ENCODE measurements around the gene TDRD1. TPM values are rescaled to one million over a fixed set of nuclear protein-coding genes. Genes with fewer than 3 reads are reported as not detected.

Gene TDRD1
- total RNA-seq, 1 experiment from 2014 or later: 0.14 TPM

DNA sequence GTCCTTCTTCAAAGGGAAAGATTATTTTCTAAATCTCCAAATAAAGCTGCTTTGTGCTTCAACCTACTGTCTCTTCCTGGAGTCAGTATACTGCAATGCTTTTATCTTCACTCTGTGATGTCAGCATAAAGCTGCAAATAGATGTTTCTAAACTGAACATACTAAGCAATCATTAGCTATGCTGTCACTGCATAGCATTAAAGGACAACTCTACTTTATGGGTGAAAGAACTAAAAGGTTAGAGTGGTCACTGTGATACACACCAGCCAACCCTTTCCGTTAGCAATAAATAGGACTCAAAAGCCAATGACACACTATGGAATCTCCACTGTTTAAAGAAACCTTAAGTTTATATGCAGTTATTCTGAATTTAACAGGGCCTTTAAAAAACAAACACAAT, 6.9 kb upstream of the TDRD1 start:
- CTCF ChIA-PET: no interaction called here
- peaks cover 1% of the 10 kb centered on the region; the same call in 1 of the 2 replicates for H3K36me3 ChIP-seq (ENCODE audit: control insufficient read depth, insufficient read depth, low read length)
- Mint-ChIP-seq H3K36me3 (ENCODE audit: insufficient read depth, unreplicated experiment) (peaks cover 27% of the 10 kb centered on the region), H3K27ac (ENCODE audit: unreplicated experiment) (peak overlapping the region; percentile 100), H3K4me1 (ENCODE audit: low read depth, unreplicated experiment) (peaks cover 4% of the 10 kb centered on the region), H3K4me3 (ENCODE audit: unreplicated experiment) (peak overlapping the region; percentile 100), H3K9me3 (ENCODE audit: unreplicated experiment) (peaks cover 6% of the 10 kb centered on the region), H3K27me3 (ENCODE audit: insufficient read depth, unreplicated experiment) (no peaks in the 10 kb centered on the region)
- H3K4me3 ChIP-seq (ENCODE audit: low read depth, low read length): peak overlapping the region; percentile 79
- TF ChIP-seq, protein P1, sequence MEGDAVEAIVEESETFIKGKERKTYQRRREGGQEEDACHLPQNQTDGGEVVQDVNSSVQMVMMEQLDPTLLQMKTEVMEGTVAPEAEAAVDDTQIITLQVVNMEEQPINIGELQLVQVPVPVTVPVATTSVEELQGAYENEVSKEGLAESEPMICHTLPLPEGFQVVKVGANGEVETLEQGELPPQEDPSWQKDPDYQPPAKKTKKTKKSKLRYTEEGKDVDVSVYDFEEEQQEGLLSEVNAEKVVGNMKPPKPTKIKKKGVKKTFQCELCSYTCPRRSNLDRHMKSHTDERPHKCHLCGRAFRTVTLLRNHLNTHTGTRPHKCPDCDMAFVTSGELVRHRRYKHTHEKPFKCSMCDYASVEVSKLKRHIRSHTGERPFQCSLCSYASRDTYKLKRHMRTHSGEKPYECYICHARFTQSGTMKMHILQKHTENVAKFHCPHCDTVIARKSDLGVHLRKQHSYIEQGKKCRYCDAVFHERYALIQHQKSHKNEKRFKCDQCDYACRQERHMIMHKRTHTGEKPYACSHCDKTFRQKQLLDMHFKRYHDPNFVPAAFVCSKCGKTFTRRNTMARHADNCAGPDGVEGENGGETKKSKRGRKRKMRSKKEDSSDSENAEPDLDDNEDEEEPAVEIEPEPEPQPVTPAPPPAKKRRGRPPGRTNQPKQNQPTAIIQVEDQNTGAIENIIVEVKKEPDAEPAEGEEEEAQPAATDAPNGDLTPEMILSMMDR (IDR thresholded peaks at IDR 0.05; ENCODE audit: insufficient read depth in 1 of 2, low read depth in 1 of 2, low read length in 1 of 2, severe bottlenecking in 1 of 2, unreplicated experiment in 1 of 2): no peak
- H3K4me1 ChIP-seq: peaks cover 11% of the 10 kb centered on the region
- peaks cover 11% of the 10 kb centered on the region for H3K9me3 ChIP-seq
- BruUV-seq (replicated peaks): no TSS peak
- intact Hi-C loops (cut with micrococcal nuclease; ENCODE audit: unreplicated experiment): no loop called here
- no peak for DNase-seq
- POLR2A ChIA-PET: no interaction called here
- H3K27me3 ChIP-seq (replicated peaks; ENCODE audit: control insufficient read depth, insufficient read depth, low read length): no peaks in the 10 kb centered on the region

DNA sequence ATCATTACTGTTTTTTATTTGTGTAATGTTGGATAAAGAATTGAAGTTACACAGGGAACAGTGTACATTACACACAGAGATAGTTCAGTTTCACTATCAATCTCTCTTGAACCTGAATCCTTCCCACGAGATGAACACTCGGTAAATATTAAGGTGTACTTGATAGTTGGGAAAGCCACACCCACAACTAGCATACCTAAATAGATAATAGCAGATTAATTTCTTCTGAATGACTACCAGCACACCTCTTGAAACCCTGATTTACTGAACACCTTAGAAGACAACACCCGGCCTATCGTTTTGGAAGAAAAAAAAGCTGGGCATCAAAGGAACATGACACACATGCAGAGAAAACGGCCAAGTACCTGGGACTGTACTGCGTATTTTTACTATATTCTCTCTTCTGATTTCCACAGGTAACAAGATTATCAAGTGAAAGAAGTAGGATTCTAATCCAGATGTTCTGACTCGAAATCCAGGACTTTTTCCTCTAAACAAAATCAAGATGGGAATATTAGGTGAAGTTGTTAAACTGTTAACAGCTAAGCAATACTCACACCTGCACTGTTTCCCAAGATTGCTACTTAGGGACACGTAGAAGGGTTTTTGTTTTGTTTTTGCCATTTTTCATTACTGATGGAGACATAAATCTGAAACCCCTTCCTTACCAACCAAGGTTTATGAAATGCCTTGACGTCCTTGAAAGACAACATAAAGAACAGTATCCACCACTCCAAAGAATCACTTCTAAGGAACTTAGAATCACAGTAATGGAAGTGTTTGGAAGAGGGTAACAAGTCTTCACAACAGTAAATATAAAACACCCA, 6.2 kb upstream of the TDRD1 start:
- no peaks in the 10 kb centered on the region for H3K36me3 ChIP-seq (ENCODE audit: control insufficient read depth, insufficient read depth, low read length)
- H3K9me3 ChIP-seq: peaks cover 11% of the 10 kb centered on the region
- intact Hi-C loops (cut with micrococcal nuclease; ENCODE audit: unreplicated experiment): no loop called here
- Mint-ChIP-seq H3K9me3 (ENCODE audit: unreplicated experiment) (no peaks in the 10 kb centered on the region), H3K27ac (ENCODE audit: unreplicated experiment) (peak overlapping the region; percentile 100), H3K4me1 (ENCODE audit: low read depth, unreplicated experiment) (no peaks in the 10 kb centered on the region), H3K27me3 (ENCODE audit: insufficient read depth, unreplicated experiment) (no peaks in the 10 kb centered on the region), H3K36me3 (ENCODE audit: insufficient read depth, unreplicated experiment) (peaks cover 24% of the 10 kb centered on the region), H3K4me3 (ENCODE audit: unreplicated experiment) (peak overlapping the region; percentile 100)
- DNase-seq: no peak
- no peaks in the 10 kb centered on the region for H3K27me3 ChIP-seq (replicated peaks; ENCODE audit: control insufficient read depth, insufficient read depth, low read length)
- ChIA-PET CTCF (no interaction called here), POLR2A (no interaction called here)
- no TSS peak for BruUV-seq (replicated peaks)
- peak overlapping the region; percentile 79 for H3K4me3 ChIP-seq (ENCODE audit: low read depth, low read length)
- H3K4me1 ChIP-seq: peaks cover 9% of the 10 kb centered on the region; the same call in 1 of the 2 replicates
- TF ChIP-seq, protein P1 (IDR thresholded peaks at IDR 0.05; ENCODE audit: insufficient read depth in 1 of 2, low read depth in 1 of 2, low read length in 1 of 2, severe bottlenecking in 1 of 2, unreplicated experiment in 1 of 2): no peak

DNA sequence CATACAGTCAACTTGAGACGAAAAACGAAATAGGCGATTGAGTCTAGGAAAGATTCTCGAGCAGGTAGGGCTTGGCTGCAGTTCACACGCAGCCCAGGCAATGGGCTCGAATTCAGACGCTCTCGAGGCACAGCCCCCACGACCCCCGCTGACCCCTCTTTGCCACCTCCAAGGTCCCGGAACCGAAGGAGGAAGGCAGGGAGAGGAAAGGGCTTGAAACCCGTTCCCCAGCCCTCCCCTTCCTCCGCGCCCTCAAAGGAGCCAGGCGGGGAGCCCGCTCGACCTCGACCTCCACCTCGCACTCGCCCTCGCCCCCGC, 5.6 kb upstream of the TDRD1 start:
- peak overlapping the region; percentile 79 for H3K4me3 ChIP-seq (ENCODE audit: low read depth, low read length)
- no peaks in the 10 kb centered on the region for H3K27me3 ChIP-seq (replicated peaks; ENCODE audit: control insufficient read depth, insufficient read depth, low read length)
- Mint-ChIP-seq H3K27me3 (ENCODE audit: insufficient read depth, unreplicated experiment) (no peaks in the 10 kb centered on the region), H3K9me3 (ENCODE audit: unreplicated experiment) (no peaks in the 10 kb centered on the region), H3K4me1 (ENCODE audit: low read depth, unreplicated experiment) (no peaks in the 10 kb centered on the region), H3K36me3 (ENCODE audit: insufficient read depth, unreplicated experiment) (peaks cover 18% of the 10 kb centered on the region), H3K4me3 (ENCODE audit: unreplicated experiment) (peak overlapping the region; percentile 100), H3K27ac (ENCODE audit: unreplicated experiment) (peak overlapping the region; percentile 100)
- DNase-seq: peak in 1 of 2 experiments; percentile 43
- H3K9me3 ChIP-seq: peaks cover 9% of the 10 kb centered on the region
- POLR2A ChIA-PET: no interaction called here
- intact Hi-C loops (cut with micrococcal nuclease; ENCODE audit: unreplicated experiment): no loop called here
- no TSS peak for BruUV-seq (replicated peaks)
- H3K36me3 ChIP-seq (ENCODE audit: control insufficient read depth, insufficient read depth, low read length): no peaks in the 10 kb centered on the region
- CTCF ChIA-PET: interaction anchor here (0.8 kb wide), 1 partner anchor 65 kb away, joined by 3 read pairs; the partner anchor contains the start of gene VWA2
- TF ChIP-seq, protein P1 (IDR thresholded peaks at IDR 0.05; ENCODE audit: insufficient read depth in 1 of 2, low read depth in 1 of 2, low read length in 1 of 2, severe bottlenecking in 1 of 2, unreplicated experiment in 1 of 2): no peak
- H3K4me1 ChIP-seq: peaks cover 9% of the 10 kb centered on the region; the same call in 1 of the 2 replicates
